ENCODE results near the gene IL32.

The IL32 gene

DNA sequence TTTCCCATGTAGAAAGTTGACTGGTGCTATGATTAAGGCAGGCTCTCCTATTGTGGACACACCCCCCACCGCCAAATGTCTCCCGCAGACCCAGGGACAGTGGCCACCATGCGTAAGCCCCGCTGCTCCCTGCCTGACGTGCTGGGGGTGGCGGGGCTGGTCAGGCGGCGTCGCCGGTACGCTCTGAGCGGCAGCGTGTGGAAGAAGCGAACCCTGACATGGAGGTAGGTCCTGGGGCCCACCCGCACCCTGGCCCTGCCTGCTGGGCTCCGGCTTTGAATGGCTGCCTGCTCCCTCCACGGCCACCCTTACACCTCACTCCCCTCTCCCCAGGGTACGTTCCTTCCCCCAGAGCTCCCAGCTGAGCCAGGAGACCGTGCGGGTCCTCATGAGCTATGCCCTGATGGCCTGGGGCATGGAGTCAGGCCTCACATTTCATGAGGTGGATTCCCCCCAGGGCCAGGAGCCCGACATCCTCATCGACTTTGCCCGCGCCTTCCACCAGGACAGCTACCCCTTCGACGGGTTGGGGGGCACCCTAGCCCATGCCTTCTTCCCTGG lies 15.4 kb upstream of the IL32 start:
- H3K27ac ChIP-seq (ENCODE audit: extremely low read depth, low read depth, low read length): no peak overlapping the region
- ChIA-PET POLR2A (interaction anchor here (1.1 to 1.2 kb wide), 2 partner anchors 9 to 18 kb away, joined by 3 read pairs; no protein-coding TSS in a partner anchor), CTCF (interaction anchor here (1.2 to 2.5 kb wide), 4 partner anchors 9 to 31 kb away, joined by 3 to 10 read pairs (median 5); no protein-coding TSS in a partner anchor)
- H3K9me3 ChIP-seq (ENCODE audit: control insufficient read depth, insufficient read depth, low read depth, low read length): no peaks in the 10 kb centered on the region
- no peak overlapping the region for H3K4me3 ChIP-seq (ENCODE audit: low read depth, low read length)
- no peak for TF ChIP-seq ZNF2 (tag by site-specific recombination; IDR thresholded peaks at IDR 0.05)
- TF ChIP-seq ZNF449 (tag by site-specific recombination; IDR thresholded peaks at IDR 0.05): 0 out of 2 replicates have a peak, but pooled peaks have one; percentile 57
- no peak for TF ChIP-seq ZNF280C (tag by site-specific recombination; IDR thresholded peaks at IDR 0.05)
- no peak for TF ChIP-seq ZNF654 (tag by site-specific recombination; IDR thresholded peaks at IDR 0.05; ENCODE audit: low read depth)
- no peak for TF ChIP-seq ZNF10 (tag by site-specific recombination; IDR thresholded peaks at IDR 0.05)
- no peaks in the 10 kb centered on the region for H3K4me1 ChIP-seq (ENCODE audit: control insufficient read depth, insufficient read depth, low read length)
- peaks cover 0 to 10% of the 10 kb centered on the region in 2 experiments; a peak in 1 of 3 replicates for H3K36me3 ChIP-seq (ENCODE audit: control insufficient read depth in 2 of 2, insufficient read depth in 1 of 2, low read length in 2 of 2)

DNA sequence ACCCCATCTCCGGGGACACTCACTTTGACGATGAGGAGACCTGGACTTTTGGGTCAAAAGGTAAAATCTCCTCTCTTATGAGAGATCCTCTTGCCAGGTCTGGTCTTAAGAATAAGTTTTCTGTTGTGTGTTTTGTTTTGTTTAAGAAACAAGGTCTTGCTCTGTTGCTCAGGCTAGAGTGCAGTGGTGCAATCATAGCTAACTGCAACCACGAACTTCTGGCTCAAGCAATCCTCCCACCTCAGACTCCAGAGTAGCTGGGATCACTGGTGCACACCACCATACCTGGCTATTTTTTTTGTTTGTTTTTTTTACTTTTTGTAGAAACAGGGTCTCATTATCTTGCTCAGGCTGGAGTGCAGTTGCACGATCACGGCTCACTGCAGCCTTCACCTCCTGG lies 15.0 kb upstream of the IL32 start:
- POLR2A ChIA-PET: interaction anchor here (1.1 kb wide), 1 partner anchor 8 kb away, joined by 3 read pairs; no protein-coding TSS in a partner anchor
- TF ChIP-seq ZXDB (tag by site-specific recombination; IDR thresholded peaks at IDR 0.05): no peak
- TF ChIP-seq ZNF211 (tag by site-specific recombination; IDR thresholded peaks at IDR 0.05; ENCODE audit: low read depth): no peak
- TF ChIP-seq IKZF3 (tag by site-specific recombination; IDR thresholded peaks at IDR 0.05): no peak
- TF ChIP-seq MEIS1 (CRISPR knock-in tag; IDR thresholded peaks at IDR 0.05; ENCODE audit: borderline replicate concordance): no peak
- TF ChIP-seq ZNF394 (tag by site-specific recombination; IDR thresholded peaks at IDR 0.05; ENCODE audit: borderline replicate concordance): no peak
- TF ChIP-seq, protein P1, sequence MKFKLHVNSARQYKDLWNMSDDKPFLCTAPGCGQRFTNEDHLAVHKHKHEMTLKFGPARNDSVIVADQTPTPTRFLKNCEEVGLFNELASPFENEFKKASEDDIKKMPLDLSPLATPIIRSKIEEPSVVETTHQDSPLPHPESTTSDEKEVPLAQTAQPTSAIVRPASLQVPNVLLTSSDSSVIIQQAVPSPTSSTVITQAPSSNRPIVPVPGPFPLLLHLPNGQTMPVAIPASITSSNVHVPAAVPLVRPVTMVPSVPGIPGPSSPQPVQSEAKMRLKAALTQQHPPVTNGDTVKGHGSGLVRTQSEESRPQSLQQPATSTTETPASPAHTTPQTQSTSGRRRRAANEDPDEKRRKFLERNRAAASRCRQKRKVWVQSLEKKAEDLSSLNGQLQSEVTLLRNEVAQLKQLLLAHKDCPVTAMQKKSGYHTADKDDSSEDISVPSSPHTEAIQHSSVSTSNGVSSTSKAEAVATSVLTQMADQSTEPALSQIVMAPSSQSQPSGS (tag by site-specific recombination; IDR thresholded peaks at IDR 0.05; ENCODE audit: low read depth): no peak
- Histone ChIP-seq H3K4me3 (ENCODE audit: low read depth, low read length) (no peak overlapping the region), H3K36me3 (ENCODE audit: control insufficient read depth in 2 of 2, insufficient read depth in 1 of 2, low read length in 2 of 2) (peaks cover 0 to 15% of the 10 kb centered on the region in 2 experiments; a peak in 1 of 3 replicates), H3K9me3 (ENCODE audit: control insufficient read depth, insufficient read depth, low read depth, low read length) (no peaks in the 10 kb centered on the region), H3K4me1 (ENCODE audit: control insufficient read depth, insufficient read depth, low read length) (no peaks in the 10 kb centered on the region), H3K27ac (ENCODE audit: extremely low read depth, low read depth, low read length) (no peak overlapping the region)
- CTCF ChIA-PET: interaction anchor here (1.2 to 2.5 kb wide), 4 partner anchors 8 to 32 kb away, joined by 3 to 10 read pairs (median 5); no protein-coding TSS in a partner anchor

GRCh38 chr16:3051009-3051408 lies 14.4 kb upstream of the IL32 start:
- Histone ChIP-seq H3K4me1 (ENCODE audit: control insufficient read depth, insufficient read depth, low read length) (no peaks in the 10 kb centered on the region), H3K27ac (ENCODE audit: extremely low read depth, low read depth, low read length) (no peak overlapping the region), H3K9me3 (ENCODE audit: control insufficient read depth, insufficient read depth, low read depth, low read length) (no peaks in the 10 kb centered on the region), H3K36me3 (ENCODE audit: control insufficient read depth in 2 of 2, insufficient read depth in 1 of 2, low read length in 2 of 2) (peaks cover 0 to 17% of the 10 kb centered on the region in 2 experiments; a peak in 1 of 3 replicates), H3K4me3 (ENCODE audit: low read depth, low read length) (no peak overlapping the region)
- TF ChIP-seq EGR2 (tag by site-specific recombination; IDR thresholded peaks at IDR 0.05; ENCODE audit: low read depth) (peak; percentile 87), ZFHX2 (tag by site-specific recombination; conservative IDR thresholded peaks at IDR 0.05) (peak; percentile 82), ZNF600 (tag by site-specific recombination; IDR thresholded peaks at IDR 0.05) (0 out of 2 replicates have a peak, but pooled peaks have one; percentile 14), ZBTB21 (tag by site-specific recombination; IDR thresholded peaks at IDR 0.05) (no peak), ZNF423 (tag by site-specific recombination; IDR thresholded peaks at IDR 0.05) (no peak), ZNF157 (tag by site-specific recombination; IDR thresholded peaks at IDR 0.05) (0 out of 2 replicates have a peak, but pooled peaks have one; percentile 15)
- TF ChIP-seq, protein P2, sequence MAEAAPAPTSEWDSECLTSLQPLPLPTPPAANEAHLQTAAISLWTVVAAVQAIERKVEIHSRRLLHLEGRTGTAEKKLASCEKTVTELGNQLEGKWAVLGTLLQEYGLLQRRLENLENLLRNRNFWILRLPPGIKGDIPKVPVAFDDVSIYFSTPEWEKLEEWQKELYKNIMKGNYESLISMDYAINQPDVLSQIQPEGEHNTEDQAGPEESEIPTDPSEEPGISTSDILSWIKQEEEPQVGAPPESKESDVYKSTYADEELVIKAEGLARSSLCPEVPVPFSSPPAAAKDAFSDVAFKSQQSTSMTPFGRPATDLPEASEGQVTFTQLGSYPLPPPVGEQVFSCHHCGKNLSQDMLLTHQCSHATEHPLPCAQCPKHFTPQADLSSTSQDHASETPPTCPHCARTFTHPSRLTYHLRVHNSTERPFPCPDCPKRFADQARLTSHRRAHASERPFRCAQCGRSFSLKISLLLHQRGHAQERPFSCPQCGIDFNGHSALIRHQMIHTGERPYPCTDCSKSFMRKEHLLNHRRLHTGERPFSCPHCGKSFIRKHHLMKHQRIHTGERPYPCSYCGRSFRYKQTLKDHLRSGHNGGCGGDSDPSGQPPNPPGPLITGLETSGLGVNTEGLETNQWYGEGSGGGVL (tag by site-specific recombination; IDR thresholded peaks at IDR 0.05): peak; percentile 46; the same call in 1 of the 2 replicates
- TF ChIP-seq, protein P3, sequence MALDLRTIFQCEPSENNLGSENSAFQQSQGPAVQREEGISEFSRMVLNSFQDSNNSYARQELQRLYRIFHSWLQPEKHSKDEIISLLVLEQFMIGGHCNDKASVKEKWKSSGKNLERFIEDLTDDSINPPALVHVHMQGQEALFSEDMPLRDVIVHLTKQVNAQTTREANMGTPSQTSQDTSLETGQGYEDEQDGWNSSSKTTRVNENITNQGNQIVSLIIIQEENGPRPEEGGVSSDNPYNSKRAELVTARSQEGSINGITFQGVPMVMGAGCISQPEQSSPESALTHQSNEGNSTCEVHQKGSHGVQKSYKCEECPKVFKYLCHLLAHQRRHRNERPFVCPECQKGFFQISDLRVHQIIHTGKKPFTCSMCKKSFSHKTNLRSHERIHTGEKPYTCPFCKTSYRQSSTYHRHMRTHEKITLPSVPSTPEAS (tag by site-specific recombination; IDR thresholded peaks at IDR 0.05): peak; percentile 89
- POLR2A ChIA-PET: interaction anchor here (1.2 kb wide), 2 partner anchors 16 to 20 kb away, joined by 3 to 5 read pairs; no protein-coding TSS in a partner anchor
- CTCF ChIA-PET: interaction anchor here (1.2 to 2.5 kb wide), 4 partner anchors 8 to 32 kb away, joined by 3 to 10 read pairs (median 5); no protein-coding TSS in a partner anchor

Measured in HEK293 (cell line).